ENCODE results near the gene TNFSF8.

TNFSF8 gene

DNA sequence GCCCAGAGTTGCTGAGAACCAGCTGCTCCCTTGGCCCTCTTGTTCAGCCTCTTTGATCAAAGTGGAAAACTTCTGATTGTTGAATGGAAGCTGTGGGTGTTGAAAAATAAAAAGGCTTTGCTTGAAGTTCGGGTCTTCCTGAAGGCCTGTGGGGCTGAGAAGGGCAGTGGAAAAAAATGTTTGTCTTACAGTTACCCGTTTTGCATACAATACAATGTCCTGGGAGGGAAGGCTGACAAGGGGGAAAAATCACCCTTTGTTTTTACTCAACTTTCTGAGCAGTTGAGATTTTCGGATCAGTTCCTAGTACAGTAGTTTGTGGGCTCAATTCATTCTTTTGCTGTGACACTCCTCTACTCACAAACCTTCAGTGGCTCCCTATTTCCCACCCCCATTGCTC, 2.1 kb upstream of the TNFSF8 start:
- H3K27ac ChIP-seq (ENCODE audit: low read length), result no peak overlapping the region
- no peaks in the 10 kb centered on the region for H3K9me3 ChIP-seq (ENCODE audit: insufficient read depth, low read depth, low read length)
- H3K4me3 ChIP-seq (ENCODE audit: low read length), result no peak overlapping the region
- H3K27me3 ChIP-seq (ENCODE audit: insufficient read depth, low read length), result peaks cover 82% of the 10 kb centered on the region
- H3K4me1 ChIP-seq (ENCODE audit: insufficient read depth, low read length), result peaks cover 6% of the 10 kb centered on the region; the same call in 1 of the 2 replicates
- no peak overlapping the region for H3K9ac ChIP-seq (ENCODE audit: low read depth, low read length)
- H3K36me3 ChIP-seq (ENCODE audit: insufficient read depth, low read depth, low read length), result no peaks in the 10 kb centered on the region

DNA sequence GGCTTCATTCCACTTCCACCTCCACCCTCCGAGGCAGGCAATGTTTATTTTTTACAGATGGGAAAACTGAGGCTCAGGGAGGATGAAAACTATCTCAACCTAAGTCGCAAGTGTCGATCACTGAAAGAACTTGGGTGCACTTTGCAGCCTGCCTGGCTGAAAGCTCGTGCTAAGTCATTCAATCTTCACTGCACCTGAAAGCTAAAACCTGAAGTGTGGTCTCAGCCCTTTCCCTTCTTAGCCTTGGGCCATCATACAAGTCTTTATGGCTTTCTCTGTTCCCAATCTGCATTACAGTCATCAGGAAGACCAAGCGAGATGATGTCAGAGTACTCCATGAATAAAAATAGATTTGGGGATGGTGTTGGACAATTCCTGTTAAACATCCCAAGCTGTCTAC, 1.0 kb upstream of the TNFSF8 start:
- H3K27me3 ChIP-seq (ENCODE audit: insufficient read depth, low read length), result peaks cover 91% of the 10 kb centered on the region
- no peaks in the 10 kb centered on the region for H3K9me3 ChIP-seq (ENCODE audit: insufficient read depth, low read depth, low read length)
- H3K4me1 ChIP-seq (ENCODE audit: insufficient read depth, low read length), result peaks cover 6% of the 10 kb centered on the region; the same call in 1 of the 2 replicates
- H3K27ac ChIP-seq (ENCODE audit: low read length), result no peak overlapping the region
- H3K4me3 ChIP-seq (ENCODE audit: low read length), result no peak overlapping the region
- no peak overlapping the region for H3K9ac ChIP-seq (ENCODE audit: low read depth, low read length)
- H3K36me3 ChIP-seq (ENCODE audit: insufficient read depth, low read depth, low read length), result no peaks in the 10 kb centered on the region

DNA sequence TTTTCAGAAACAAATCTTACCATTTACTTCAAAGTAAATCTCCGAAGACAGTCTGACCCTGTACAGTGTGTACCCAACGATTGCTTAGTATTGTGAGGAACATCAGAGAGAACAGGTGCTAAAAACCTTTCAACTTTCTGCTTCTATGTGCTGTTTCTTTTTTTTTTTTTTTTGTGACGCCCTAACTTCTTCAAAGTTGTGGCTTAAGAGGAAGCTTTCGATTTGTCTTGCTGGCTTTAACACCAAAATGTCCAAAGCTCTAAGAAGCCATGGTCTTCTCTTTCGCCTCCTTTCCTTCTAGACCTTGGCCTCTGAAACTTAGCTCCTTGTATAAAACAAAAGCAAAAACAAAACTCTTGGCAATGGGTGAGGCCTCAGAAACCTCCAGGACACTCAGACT, 1.2 kb downstream of the TNFSF8 start:
- Histone ChIP-seq H3K9ac (ENCODE audit: low read depth, low read length) (no peak overlapping the region), H3K4me1 (ENCODE audit: insufficient read depth, low read length) (peaks cover 6% of the 10 kb centered on the region; the same call in 1 of the 2 replicates), H3K36me3 (ENCODE audit: insufficient read depth, low read depth, low read length) (no peaks in the 10 kb centered on the region), H3K27ac (ENCODE audit: low read length) (no peak overlapping the region), H3K27me3 (ENCODE audit: insufficient read depth, low read length) (peaks cover 96% of the 10 kb centered on the region), H3K4me3 (ENCODE audit: low read length) (no peak overlapping the region), H3K9me3 (ENCODE audit: insufficient read depth, low read depth, low read length) (no peaks in the 10 kb centered on the region)

DNA sequence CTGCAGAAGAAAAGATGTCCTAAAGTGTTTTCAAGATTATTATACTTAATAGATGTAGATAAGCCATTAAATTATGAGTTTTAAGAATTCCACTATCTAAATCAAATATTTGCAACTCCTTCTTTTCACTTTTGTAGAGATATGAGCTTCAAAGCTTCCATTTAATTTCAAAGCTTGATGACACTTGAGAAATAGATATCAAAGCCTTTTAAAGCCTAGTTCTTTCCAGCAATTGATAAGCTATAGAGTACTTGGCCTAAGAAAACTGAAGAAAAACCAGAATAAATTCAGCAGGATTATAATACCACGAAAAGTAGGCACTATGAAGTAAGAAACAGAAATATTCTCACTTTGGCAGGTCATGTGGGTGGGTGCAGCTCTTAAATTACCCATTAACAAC, 1.7 kb downstream of the TNFSF8 start:
- no peak overlapping the region for H3K9ac ChIP-seq (ENCODE audit: low read depth, low read length)
- peaks cover 6% of the 10 kb centered on the region; the same call in 1 of the 2 replicates for H3K4me1 ChIP-seq (ENCODE audit: insufficient read depth, low read length)

DNA sequence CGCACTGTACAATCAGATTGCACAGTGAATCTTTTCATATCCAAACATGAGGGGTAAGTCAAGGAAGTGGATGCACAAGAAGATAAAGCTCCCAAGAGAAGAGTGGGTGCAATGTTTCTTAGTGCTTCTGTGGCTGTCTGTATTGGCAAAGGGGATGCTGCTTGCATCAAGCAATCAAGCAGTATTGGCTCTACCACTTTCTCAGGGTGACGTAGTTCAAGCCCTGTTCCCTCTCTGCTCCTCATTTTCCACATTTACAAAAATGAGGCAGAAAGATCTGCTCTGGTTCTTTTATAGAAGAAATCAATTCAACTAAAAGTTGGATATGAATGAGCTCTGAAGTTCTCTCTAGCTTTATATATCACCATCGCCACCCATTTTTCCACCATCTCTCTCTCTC, 2.3 kb downstream of the TNFSF8 start:
- Histone ChIP-seq H3K9me3 (ENCODE audit: insufficient read depth, low read depth, low read length) (no peaks in the 10 kb centered on the region), H3K4me3 (ENCODE audit: low read length) (no peak overlapping the region), H3K27me3 (ENCODE audit: insufficient read depth, low read length) (peaks cover 98% of the 10 kb centered on the region), H3K27ac (ENCODE audit: low read length) (no peak overlapping the region), H3K4me1 (ENCODE audit: insufficient read depth, low read length) (peaks cover 6% of the 10 kb centered on the region; the same call in 1 of the 2 replicates), H3K9ac (ENCODE audit: low read depth, low read length) (no peak overlapping the region), H3K36me3 (ENCODE audit: insufficient read depth, low read depth, low read length) (no peaks in the 10 kb centered on the region)

More for the DNA sequence above, 1.7 kb downstream of the TNFSF8 start:
- H3K9me3 ChIP-seq (ENCODE audit: insufficient read depth, low read depth, low read length), result no peaks in the 10 kb centered on the region
- H3K27me3 ChIP-seq (ENCODE audit: insufficient read depth, low read length), result peaks cover 96% of the 10 kb centered on the region
- no peak overlapping the region for H3K27ac ChIP-seq (ENCODE audit: low read length)
- no peak overlapping the region for H3K4me3 ChIP-seq (ENCODE audit: low read length)
- no peaks in the 10 kb centered on the region for H3K36me3 ChIP-seq (ENCODE audit: insufficient read depth, low read depth, low read length)

DNA sequence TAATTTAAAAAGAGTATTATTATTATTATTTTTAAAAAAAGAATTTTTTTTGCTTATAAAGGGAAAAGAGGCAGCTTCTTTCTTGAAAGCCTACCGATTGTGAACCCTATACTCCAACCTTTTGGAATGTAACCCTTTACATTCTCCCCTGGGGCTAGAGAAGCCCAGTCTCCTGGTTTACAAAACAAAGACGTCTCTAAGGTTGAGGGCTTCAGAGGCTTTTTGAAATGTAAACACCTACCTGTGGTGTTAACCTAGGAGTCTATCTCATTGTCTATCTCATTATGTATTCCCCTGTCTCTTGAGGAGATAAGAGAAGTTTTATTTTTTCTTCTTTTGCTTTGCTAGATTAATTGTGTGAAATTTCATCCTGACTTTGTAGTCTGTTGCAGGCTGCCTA, 4.7 kb downstream of the TNFSF8 start:
- Histone ChIP-seq H3K36me3 (ENCODE audit: insufficient read depth, low read depth, low read length) (no peaks in the 10 kb centered on the region), H3K4me3 (ENCODE audit: low read length) (no peak overlapping the region), H3K4me1 (ENCODE audit: insufficient read depth, low read length) (no peaks in the 10 kb centered on the region), H3K9me3 (ENCODE audit: insufficient read depth, low read depth, low read length) (no peaks in the 10 kb centered on the region), H3K27ac (ENCODE audit: low read length) (no peak overlapping the region), H3K9ac (ENCODE audit: low read depth, low read length) (no peak overlapping the region), H3K27me3 (ENCODE audit: insufficient read depth, low read length) (peaks cover 98% of the 10 kb centered on the region)

DNA sequence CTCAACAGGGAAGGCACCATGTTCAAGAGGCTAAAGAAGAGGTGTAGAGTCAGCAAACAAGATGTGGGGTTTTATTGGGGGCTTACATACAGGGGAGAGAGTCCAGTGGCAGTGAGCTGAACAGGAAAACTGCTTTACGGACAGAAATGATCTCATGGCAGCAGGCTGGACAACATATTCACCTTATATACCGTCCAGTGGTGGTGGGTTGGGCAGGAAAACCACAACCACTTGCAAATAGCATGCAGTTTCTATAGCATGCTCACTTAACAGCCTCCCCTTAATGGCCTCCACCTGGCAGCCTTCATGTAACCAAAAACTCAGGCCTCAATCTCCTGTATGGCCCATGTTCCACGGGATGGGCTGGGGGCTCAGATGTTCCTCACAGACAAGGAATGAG, 5.4 kb downstream of the TNFSF8 start:
- no peaks in the 10 kb centered on the region for H3K4me1 ChIP-seq (ENCODE audit: insufficient read depth, low read length)

DNA sequence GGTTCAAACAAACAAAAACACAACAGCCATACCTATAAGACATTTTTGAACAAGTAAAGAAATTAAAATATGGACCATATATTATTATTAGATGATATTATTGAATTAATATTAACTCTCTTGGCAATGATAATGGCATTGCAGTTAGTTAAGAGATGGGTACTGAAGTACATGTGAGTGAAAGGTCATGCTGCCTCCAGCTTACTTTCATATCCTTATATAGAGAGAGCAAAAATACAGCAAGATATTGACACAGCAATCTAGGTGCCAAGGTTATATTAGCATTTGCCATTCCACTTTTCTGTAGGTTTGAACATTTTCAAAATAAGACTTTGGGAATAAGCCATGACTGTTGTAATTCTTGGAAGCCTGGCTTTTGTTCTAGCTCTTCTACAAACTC, 6.1 kb downstream of the TNFSF8 start:
- Histone ChIP-seq H3K4me3 (ENCODE audit: low read length) (no peak overlapping the region), H3K27me3 (ENCODE audit: insufficient read depth, low read length) (peaks cover 96% of the 10 kb centered on the region), H3K4me1 (ENCODE audit: insufficient read depth, low read length) (no peaks in the 10 kb centered on the region), H3K27ac (ENCODE audit: low read length) (no peak overlapping the region), H3K9me3 (ENCODE audit: insufficient read depth, low read depth, low read length) (no peaks in the 10 kb centered on the region), H3K36me3 (ENCODE audit: insufficient read depth, low read depth, low read length) (no peaks in the 10 kb centered on the region), H3K9ac (ENCODE audit: low read depth, low read length) (no peak overlapping the region)

More for the DNA sequence above, 5.4 kb downstream of the TNFSF8 start:
- Histone ChIP-seq H3K9me3 (ENCODE audit: insufficient read depth, low read depth, low read length) (no peaks in the 10 kb centered on the region), H3K36me3 (ENCODE audit: insufficient read depth, low read depth, low read length) (no peaks in the 10 kb centered on the region), H3K4me3 (ENCODE audit: low read length) (no peak overlapping the region), H3K27ac (ENCODE audit: low read length) (no peak overlapping the region), H3K9ac (ENCODE audit: low read depth, low read length) (no peak overlapping the region), H3K27me3 (ENCODE audit: insufficient read depth, low read length) (peaks cover 96% of the 10 kb centered on the region)

DNA sequence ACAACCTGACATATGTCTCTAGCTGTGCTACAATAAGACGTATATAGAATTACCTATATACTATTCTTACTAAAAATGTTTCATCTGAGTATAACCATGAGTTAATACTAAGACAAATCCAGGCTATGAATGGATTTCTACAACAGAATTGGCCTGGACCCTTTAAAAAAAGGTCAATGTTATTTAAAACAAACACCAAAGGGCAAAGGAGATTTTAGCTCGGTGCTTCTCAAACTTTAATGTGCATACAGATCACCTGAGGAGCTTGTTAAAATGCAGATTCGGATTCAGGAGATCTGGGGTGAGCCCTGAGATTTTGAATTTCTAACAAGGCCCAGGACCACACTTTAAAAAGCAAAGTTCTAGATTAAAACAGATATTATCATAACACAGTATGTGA, 6.5 kb downstream of the TNFSF8 start:
- Histone ChIP-seq H3K4me1 (ENCODE audit: insufficient read depth, low read length) (no peaks in the 10 kb centered on the region), H3K9me3 (ENCODE audit: insufficient read depth, low read depth, low read length) (no peaks in the 10 kb centered on the region), H3K27ac (ENCODE audit: low read length) (no peak overlapping the region), H3K27me3 (ENCODE audit: insufficient read depth, low read length) (peaks cover 94% of the 10 kb centered on the region), H3K36me3 (ENCODE audit: insufficient read depth, low read depth, low read length) (no peaks in the 10 kb centered on the region), H3K4me3 (ENCODE audit: low read length) (no peak overlapping the region), H3K9ac (ENCODE audit: low read depth, low read length) (no peak overlapping the region)

DNA sequence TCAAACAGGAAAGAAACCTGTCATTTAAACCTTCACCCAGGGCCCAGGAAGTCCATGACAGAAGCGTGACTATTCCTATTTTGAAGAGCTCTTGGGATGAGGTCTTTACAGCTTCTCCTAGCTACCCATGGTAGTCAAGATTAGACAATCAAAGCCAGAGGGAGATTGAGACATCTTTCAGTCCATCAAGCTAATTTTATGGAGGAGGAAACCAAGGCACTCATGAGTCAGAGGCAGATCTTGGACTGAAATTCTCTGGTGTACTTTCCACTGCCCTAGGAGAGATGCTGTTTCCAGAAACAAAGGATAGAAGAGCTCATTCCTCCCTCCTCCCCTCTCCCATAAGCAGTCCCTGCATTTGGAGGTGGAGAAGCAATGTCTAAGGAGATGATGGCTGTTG, 9.2 kb downstream of the TNFSF8 start:
- Histone ChIP-seq H3K27me3 (ENCODE audit: insufficient read depth, low read length) (peaks cover 94% of the 10 kb centered on the region), H3K9me3 (ENCODE audit: insufficient read depth, low read depth, low read length) (no peaks in the 10 kb centered on the region), H3K4me1 (ENCODE audit: insufficient read depth, low read length) (no peaks in the 10 kb centered on the region), H3K36me3 (ENCODE audit: insufficient read depth, low read depth, low read length) (no peaks in the 10 kb centered on the region), H3K4me3 (ENCODE audit: low read length) (no peak overlapping the region), H3K9ac (ENCODE audit: low read depth, low read length) (no peak overlapping the region), H3K27ac (ENCODE audit: low read length) (no peak overlapping the region)

DNA sequence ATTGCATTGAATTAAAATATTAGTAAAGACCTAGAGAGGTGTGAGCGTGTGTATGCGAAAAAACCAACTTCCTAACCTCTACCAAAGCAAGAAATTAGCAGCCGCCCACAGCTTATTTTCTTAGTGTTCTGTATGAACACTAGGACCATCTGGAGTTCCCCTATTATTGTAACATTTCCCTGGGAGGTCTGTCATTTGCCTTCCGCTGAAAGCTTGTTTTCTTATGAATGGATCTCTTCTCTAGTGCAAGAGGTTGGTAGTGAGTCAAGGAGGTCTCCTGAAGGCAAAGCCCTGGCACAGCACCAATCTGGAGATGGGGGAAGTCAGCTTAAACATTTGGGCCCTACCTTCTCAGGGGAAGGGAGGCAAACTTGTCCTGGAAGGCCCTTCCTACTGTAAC, 10.8 kb downstream of the TNFSF8 start:
- no peak overlapping the region for H3K4me3 ChIP-seq (ENCODE audit: low read length)

DNA sequence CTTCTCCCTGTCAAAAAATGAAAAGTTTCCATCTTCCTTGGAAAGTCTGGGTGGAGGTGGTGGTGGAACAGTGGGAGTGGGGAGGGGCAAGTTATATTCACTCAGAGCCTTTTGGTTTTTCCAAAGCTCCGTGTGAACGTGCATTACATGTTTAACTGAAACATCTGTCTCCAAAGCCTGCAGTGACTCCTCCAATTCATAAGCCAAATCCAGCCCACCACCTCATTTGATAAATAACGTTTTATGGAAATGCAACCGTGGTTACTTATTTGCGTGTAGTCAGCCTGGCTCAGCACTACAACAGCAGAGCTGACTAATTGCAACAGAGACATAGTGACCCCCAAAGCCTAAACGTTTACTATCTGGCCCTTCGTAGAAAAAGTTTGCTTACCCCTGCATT, 13.9 kb downstream of the TNFSF8 start:
- H3K36me3 ChIP-seq (ENCODE audit: insufficient read depth, low read depth, low read length), result no peaks in the 10 kb centered on the region
- H3K27me3 ChIP-seq (ENCODE audit: insufficient read depth, low read length), result peaks cover 81% of the 10 kb centered on the region
- no peaks in the 10 kb centered on the region for H3K9me3 ChIP-seq (ENCODE audit: insufficient read depth, low read depth, low read length)
- no peak overlapping the region for H3K9ac ChIP-seq (ENCODE audit: low read depth, low read length)
- no peak overlapping the region for H3K4me3 ChIP-seq (ENCODE audit: low read length)
- no peaks in the 10 kb centered on the region for H3K4me1 ChIP-seq (ENCODE audit: insufficient read depth, low read length)
- no peak overlapping the region for H3K27ac ChIP-seq (ENCODE audit: low read length)

More for the DNA sequence above, 10.8 kb downstream of the TNFSF8 start:
- H3K27me3 ChIP-seq (ENCODE audit: insufficient read depth, low read length), result peaks cover 93% of the 10 kb centered on the region
- H3K9ac ChIP-seq (ENCODE audit: low read depth, low read length), result no peak overlapping the region
- no peaks in the 10 kb centered on the region for H3K4me1 ChIP-seq (ENCODE audit: insufficient read depth, low read length)
- H3K36me3 ChIP-seq (ENCODE audit: insufficient read depth, low read depth, low read length), result no peaks in the 10 kb centered on the region
- no peaks in the 10 kb centered on the region for H3K9me3 ChIP-seq (ENCODE audit: insufficient read depth, low read depth, low read length)
- H3K27ac ChIP-seq (ENCODE audit: low read length), result no peak overlapping the region

DNA sequence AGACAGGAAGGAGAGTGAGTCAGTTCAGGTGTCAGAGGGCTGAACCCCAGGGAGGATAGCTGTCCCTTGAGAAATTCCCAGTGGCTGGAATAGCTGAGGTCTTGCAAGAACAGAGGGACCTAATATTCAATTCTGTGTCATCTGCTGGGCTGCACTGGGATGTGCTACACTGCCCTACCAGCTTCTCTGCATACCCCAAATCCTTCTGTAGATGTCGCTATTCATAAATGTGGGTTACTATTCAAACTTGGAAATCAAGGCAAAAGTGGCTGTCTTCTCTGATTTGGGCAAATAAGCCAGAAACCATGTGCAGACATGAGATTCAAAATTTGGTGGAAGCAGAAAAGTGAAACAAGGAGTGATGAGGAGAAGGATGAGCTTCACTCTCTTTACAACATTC, 16.3 kb downstream of the TNFSF8 start:
- H3K4me3 ChIP-seq (ENCODE audit: low read length), result no peak overlapping the region
- no peak overlapping the region for H3K9ac ChIP-seq (ENCODE audit: low read depth, low read length)
- no peaks in the 10 kb centered on the region for H3K36me3 ChIP-seq (ENCODE audit: insufficient read depth, low read depth, low read length)
- no peaks in the 10 kb centered on the region for H3K4me1 ChIP-seq (ENCODE audit: insufficient read depth, low read length)
- H3K27me3 ChIP-seq (ENCODE audit: insufficient read depth, low read length), result peaks cover 59% of the 10 kb centered on the region
- H3K27ac ChIP-seq (ENCODE audit: low read length), result no peak overlapping the region
- H3K9me3 ChIP-seq (ENCODE audit: insufficient read depth, low read depth, low read length), result no peaks in the 10 kb centered on the region
